WI38 (cell line): ENCODE measurements around the gene OOEP.

Experiments used
- H3K4me3 ChIP-seq: 2 replicates; pipeline ENCODE4 v1.5.1; 2011; ENCODE audit warnings: low read depth, mild to moderate bottlenecking, control low read depth, low read length
- CTCF ChIP-seq: IDR thresholded peaks from 2 replicates; pipeline ENCODE4 v1.5.1; 2012; ENCODE audit warnings: low read depth, mild to moderate bottlenecking, control low read depth, low read length

The OOEP gene

DNA sequence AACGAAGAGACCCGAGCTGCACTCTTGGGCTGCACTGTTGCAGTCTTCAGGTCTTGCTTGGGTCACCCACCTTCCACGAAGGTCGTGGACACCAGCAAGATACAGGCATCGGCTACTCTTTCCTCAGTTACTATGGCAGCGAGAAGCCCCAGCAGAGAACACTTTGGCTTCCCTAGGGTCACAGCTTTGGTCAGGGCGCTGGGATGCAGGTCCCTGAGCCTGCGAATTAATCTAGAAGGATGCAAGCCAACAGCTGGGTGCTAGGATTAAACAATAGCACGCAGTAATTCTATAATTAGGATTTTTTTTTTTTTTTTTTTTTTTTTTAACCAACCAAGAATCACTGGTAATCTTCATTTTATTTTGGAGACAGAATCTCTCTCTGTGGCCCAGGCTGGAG lies 5.1 kb downstream of the OOEP start:
- no peak for TF ChIP-seq CTCF
- H3K4me3 ChIP-seq: no peak overlapping the region

DNA sequence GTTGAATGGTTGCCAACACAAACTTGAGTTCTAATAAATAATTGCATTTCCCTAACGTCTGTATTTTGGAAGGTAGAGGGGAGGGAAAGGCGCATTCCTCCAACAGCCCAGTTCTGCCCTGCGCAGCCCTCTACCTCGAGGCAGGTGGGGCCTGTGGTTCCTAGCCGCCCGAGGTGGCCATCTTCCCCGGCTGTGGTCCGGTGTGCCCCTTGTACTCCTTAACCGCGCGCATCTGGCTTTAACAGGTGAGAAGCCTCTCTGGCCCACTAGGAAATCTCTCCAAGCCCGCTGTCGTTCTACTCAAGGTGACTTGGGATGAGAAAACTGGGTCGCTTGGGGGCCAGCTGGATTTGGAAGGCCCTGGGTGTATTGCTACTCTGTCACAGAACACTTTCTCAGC lies 5.6 kb downstream of the OOEP start:
- H3K4me3 ChIP-seq: no peak overlapping the region
- TF ChIP-seq CTCF: no peak

DNA sequence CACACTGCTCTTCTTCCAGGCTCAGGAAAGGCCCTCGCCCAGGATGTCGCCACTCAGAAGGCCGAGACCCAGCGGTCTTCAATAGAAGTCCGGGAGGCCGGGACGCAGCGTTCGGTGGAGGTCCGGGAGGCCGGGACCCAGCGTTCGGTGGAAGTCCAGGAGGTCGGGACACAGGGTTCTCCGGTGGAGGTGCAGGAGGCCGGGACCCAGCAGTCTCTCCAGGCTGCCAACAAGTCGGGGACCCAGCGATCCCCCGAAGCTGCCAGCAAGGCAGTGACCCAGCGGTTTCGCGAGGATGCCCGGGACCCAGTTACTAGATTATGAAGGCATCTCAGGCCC lies 6.2 kb downstream of the OOEP start:
- no peak for TF ChIP-seq CTCF
- no peak overlapping the region for H3K4me3 ChIP-seq

GRCh38 chr6:73362869-73363536 lies 6.7 kb downstream of the OOEP start:
- TF ChIP-seq CTCF: no peak
- no peak overlapping the region for H3K4me3 ChIP-seq

GRCh38 chr6:73362358-73362757 lies 7.3 kb downstream of the OOEP start, which contains the start of gene KHDC3L:
Gene KHDC3L (plus strand): TSS chr6:73362658. CDS start chr6:73362730, 72 bp downstream.
- no peak for TF ChIP-seq CTCF
- H3K4me3 ChIP-seq: no peak within 1 kb of the TSS

DNA sequence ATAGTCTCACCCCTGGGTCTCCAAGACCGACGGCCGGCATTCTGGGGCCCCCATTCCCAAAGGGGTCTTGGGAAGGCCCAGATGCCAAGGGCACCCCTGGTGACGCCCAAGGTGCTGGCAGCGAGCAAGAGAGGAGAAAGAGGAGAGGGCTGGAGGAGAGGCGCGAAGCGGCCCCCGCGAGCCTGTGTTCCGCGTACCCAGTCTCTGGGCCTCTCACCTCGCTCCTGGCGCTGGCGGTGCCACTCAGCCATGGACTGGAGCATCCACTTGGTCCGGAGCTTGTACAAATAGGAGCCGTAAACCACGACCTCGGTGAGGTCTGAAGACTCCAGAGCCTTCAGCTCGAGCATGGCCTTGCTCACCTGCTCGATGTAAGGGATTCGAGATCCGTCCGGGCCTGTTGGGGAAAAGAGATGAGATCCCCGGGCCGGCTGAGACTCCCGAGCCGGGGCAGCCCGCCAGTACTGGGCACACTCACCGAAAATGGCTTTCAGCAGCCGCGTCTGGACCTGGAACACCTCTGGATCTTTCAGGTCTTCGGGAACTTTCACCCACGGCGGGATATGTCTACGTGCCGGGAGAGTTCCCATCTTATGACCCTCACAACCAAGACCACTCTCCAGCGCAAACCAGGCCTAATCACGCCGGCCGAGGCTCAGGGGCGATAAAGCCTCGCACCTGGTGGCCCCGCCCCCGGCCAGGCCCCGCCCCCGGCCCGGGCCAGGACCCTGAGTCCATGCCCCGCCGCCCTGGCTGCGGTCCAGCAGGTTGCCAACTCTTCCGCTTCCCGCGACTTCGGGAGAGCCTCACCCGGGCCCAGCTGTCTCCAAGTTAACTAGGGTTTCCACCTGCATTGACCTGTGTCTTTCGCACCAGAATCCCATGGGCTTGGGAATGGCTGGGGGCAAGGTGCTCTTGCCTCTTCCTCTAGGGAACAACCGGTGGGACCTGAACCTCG lies 15.8 kb downstream of the OOEP start, which contains the start of gene DPPA5:
Gene DPPA5, minus strand, starts transcription at position 641 of the 958 bp plus-strand sequence. Its CDS starts 51 bp downstream, at position 590.
- H3K4me3 ChIP-seq: no peak within 1 kb of the TSS
- no peak for TF ChIP-seq CTCF

DNA sequence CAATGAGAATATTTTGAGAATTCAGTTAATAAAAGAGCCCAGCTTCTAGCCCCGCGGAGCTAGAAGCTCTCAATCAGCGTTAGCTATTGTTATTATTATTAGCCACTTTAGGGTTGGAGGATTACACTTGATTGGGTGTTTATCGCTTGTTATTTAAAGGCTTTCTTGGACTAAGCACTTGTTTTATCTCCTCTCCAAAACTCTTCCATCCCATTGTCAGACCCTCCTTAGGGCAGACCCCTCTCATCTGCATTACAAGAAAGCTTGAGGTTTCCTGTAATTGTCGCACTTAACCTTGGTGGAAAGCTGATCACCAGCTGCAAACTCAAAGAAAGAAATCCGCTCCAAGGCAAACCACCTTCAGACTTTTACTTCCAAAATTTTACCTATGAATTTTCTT lies 20.4 kb downstream of the OOEP start:
- TF ChIP-seq CTCF: no peak
- H3K4me3 ChIP-seq: no peak overlapping the region
